GM19193 (cell line): ENCODE measurements around the gene IL26.

Experiments
- POLR2A ChIP-seq: IDR thresholded peaks from 4 replicates; pipeline ENCODE4 v1.6.1; 2011; ENCODE audit not compliant: insufficient read depth, insufficient read length; ENCODE audit errors: extremely low read depth

The IL26 gene

DNA sequence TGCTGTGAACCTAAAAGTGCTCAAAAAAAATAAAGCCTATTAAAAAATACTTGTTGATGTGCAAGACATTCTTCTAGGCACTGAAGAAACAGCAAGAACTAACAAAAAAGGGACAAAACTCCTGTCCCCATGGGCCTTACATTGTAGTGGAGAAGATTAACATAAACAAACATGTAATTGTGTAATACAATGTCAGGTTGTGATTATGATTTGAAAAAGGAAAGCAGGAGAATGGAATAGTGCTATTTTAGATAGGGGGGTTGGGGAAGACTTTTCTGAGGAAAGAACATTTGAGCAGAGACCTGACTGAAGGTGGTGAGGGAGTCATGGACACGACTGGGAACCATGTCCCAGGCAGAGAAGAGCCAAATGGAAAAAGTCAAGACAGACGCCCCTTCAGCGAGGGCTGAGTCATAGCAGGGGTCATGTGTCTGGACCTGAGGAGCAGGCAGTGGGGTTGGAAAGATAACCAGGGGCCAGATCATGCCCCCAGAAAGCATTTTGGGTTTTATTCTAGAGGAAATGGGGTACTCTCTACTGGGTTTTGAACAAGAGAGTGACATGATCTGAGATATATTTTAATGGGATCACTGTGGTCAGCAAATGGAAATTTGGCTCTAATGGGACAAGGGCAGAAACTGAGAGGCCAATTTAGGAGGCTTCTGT, 46.7 kb downstream of the IL26 start:
- TF ChIP-seq POLR2A, result no peak

DNA sequence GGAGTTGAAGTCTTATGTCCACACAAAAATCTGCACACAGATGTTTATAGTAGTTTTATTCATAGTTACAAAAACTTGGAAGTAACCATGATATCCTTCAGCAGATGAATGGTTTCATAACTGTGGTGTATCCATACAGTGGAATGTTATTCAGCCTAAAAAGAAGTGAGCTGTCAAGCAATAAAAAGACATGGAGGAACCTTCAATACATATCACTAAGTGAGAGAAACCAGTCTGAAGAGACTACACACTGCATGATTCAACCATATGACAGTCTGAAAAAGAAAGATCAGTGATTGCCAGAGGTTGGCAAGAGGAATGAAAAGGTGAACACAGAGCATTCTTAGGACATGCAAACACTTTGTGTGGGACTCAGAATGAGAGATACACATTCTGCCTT, 47.4 kb downstream of the IL26 start:
- no peak for TF ChIP-seq POLR2A

DNA sequence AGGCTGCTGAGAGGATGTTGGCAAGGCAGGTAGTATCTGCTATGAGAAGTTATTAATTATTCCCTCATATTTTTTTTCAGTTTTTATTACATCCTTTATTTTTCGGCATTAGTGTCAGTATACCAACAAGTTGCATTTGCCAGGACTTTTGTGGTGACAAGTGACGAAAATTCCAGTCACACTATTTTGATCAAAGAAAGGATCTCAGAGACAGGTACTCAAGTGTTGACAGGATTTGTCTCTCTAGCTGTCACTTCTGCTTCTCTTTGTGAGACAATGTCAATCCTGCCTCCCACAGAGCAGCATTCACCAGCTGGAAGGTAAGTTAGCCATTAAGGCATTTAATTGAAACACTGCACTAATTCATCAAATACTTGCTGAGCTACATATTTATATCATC, 48.0 kb downstream of the IL26 start:
- TF ChIP-seq POLR2A, result no peak

DNA sequence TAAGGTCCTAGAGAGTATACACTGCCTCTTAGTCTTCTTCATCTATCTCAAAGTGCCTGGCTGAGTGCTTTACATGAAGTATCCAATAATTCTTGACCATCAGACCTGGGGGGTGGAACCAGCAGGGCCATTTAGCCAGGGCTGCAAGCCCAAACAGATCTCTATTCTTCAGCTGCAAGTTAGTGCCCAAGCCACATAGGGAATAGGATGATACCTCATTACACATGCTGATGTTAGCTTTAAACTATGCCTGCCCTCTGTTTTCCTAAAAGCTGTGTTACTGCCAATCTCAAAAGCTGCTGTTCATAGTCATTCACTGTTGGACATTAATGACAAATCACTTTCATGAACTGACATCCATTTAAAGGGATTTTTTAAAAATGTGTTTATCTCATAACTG, 49.4 kb downstream of the IL26 start:
- no peak for TF ChIP-seq POLR2A

DNA sequence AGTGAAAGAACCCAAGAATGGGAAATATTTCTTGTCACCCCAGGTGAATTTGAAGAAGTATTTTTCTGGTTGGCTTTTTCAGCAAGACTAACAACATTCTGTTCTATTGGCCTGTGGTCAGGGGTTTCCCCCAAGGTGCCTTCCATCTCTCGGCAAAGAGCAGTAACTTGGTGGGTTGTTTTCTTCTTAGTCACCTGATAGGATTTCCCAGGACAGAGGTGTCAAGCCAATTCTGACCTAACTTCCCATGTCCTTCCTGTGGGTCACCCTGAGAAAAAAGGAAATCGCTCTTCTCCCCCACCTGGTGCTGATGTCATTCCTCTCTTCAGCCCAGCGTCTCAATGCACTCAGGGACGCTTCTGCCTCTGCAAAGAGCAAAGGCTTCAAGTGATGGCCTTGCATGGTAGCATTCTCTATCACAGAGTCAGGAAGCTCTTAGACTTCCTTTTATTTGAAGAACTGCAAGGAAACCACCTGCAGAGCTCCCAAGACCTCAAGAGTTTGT, 50.0 kb downstream of the IL26 start:
- no peak for TF ChIP-seq POLR2A

DNA sequence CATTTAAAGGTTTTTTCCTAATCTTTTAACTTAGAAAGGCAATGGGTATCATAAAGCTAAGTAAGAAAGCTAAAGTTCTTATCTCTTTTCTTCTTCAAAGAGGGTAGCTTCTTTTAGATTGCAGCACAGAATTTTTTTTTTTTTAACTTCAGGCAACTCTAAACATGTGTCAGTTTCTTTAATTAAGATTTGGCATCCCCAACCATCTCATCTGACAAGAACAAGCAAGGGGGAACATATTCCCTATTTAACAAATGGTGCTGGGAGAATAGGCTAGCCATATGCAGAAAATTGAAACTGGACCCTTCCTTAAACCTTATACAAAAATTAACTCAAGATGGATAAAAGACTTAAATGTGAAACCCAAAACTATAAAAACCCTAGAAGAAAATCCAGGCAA, 51.8 kb downstream of the IL26 start:
- no peak for TF ChIP-seq POLR2A

DNA sequence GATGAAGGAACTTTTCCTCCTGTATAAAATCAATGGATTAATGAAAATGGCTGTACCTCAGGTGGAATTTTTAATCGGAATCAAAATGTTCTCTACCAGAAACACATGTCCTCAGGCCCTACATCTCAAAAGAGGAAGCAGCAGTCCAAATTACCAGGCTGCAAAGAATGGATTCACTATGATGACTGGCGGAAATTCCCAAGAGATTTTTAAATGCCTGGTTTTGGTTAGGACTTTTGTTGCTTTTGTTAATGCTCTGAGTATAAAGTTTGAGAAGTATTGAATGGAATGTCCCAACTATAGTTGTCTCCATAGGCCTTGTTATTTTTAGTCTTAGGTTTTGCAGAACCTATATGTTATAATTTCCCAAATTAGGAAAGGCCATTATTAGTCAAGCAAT, 54.9 kb downstream of the IL26 start:
- no peak for TF ChIP-seq POLR2A

DNA sequence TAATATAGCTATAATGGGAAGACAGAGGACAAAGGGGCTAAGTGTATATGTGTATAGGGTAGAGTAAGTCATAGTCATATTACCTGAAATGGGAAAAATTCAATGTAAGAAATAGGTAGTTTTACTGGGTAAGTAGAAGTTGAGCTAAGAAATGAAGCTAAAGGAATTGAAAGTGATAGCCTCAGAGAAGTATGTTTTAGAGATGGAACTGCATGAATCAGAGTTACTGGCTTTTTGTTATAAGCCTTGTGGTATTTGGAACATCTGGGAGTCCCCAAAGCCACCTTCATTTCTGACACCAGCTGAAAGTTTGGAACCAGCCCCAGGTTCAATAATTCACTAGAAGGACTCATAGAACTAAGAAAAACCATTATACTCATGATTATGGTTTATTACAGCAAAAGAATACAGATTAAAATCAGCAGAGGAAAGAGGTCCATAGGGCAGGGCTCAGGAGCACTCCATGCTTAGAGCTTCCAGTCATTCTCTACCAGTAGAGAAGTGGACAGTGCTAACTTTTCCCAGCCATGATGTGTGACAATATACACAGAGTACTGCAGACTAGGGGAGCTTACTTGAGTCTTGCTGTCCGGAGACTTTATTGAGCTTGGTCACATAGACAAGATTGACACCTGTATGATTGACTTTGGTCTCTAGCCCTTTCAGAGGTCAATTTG, 56.3 kb downstream of the IL26 start:
- no peak for TF ChIP-seq POLR2A

DNA sequence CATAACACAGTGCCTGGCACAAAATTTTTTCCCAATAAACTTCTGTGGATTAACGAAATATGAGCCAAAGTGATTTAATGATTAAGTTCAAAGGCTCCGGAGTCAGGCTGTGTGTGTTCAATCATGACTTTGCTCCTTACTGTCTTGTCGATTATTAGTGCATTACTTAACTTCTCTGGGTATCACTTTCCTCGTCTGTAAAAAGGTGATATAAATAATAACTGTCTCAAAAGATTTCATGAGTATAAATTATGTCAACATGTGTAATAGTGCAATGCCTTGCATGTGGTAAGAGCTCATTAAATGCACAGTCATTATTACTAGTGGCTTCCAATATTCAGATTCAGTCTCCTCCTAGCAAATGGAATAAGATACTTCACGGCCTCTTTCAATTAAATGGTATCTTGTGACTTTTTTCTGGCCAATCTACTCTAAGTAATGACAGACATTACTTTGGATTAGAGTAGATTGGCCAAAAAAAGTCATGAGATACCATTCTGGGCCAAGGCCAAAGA, 59.2 kb downstream of the IL26 start:
- no peak for TF ChIP-seq POLR2A

DNA sequence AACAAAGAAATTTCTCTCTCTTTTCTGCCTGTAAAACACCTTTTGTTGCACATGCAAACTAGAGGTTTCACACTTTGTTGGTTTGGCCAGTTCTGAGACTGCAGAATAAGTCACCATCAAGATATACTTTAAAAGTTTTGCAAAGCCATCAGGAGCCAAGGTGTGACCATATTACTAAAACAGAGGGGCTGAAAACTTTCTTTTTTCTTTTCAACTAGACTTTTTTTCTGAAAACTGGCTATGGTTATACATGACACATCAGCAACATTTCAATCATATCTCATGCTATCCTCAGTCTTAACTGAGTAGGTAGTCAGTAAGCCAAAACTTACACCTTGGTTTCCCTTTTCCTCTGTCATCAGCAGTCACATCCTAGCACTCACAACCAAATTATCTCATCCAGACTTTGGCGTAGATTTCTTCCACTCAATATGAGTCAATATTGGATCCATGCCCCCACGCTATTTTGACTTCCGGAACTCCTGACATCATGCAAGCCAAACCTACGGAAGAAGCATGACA, 62.0 kb downstream of the IL26 start:
- TF ChIP-seq POLR2A, result no peak

DNA sequence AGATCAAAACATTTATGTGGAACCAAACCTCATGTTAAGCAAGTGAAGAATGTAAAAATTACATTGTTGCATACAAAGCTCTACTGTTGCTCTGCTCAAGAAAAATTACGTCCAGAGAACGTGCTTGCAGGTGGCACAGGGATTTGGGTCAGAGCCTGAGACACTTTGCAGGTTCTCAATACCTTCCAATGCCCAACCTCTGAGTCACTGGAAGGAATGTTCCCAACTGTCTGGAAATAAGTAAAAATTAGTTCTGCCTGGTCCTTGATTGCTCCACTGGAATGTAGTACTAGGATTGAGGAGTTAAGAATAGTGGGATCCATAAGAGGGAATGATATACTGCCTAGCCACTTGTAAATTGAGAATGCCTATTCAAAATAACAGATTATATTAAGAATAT, 63.2 kb downstream of the IL26 start:
- no peak for TF ChIP-seq POLR2A

DNA sequence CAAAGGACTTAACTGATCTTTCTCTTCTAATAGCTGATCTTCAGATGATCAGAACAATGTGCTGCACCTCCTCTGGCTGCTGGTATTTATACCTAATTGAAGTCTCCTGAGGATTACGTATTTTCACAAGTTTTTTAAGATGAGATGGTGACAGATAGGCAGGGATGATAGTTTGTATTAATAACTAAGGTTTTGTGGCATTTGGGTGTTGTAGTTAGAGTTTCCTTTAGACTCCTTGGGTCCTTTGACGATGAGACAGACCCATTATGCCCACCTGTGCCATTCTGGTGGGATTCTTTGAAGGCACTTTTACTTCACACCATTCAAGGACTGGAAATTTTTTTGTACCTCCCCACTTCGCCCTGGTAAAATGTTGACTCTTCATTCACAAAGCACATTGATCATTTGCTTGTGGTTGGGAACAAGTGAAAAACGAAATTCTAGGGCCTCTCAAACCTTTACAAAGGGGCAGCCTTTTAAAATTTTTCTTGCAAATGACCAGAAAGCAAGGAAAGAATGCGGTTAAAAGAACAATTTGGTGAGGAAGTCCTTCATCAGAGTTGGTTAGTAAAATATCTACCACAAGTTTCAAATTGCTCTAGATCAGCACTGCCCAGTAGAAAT, 65.8 kb downstream of the IL26 start, which contains the start of gene IFNG:
IFNG (minus strand) TSS at position 60 of the 624 bp plus-strand sequence. CDS start 125 bp downstream, outside the sequence.
- TF ChIP-seq POLR2A, result no peak

DNA sequence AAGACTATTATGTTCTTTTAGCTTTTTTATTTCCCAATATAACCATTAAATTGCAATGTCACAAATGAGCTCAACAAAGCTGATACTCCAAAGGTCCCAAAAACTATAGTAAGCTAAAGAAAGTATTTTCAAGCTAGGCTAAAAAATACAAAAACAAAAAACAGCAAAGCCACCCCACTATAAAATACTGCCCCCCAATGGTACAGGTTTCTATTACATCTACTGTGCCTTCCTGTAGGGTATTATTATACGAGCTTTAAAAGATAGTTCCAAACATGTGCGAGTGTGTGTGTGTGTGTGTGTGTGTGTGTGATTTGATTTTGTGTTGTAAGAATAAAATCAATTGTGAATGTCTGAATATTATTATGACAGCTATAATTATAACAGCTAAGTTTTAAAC, 67.2 kb downstream of the IL26 start:
- no peak for TF ChIP-seq POLR2A

DNA sequence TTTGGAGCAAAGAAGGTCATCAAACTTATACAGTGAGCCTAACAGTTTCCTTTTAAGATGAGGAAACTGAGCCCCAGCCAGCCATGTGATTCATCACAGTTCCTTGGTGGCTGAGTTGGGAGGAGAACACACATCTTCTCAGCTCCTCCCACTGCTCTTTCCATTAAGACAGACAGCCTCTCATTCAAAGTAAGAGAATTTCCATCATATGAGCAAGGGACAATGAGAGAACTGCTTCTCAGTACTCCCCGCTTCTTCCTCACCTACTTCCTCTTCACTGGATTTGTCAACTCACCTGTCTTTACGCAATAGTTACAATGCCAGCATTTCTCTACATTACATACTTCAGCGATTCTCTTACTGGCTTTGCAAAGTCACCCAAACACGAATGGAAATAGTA, 68.2 kb downstream of the IL26 start:
- TF ChIP-seq POLR2A, result no peak

DNA sequence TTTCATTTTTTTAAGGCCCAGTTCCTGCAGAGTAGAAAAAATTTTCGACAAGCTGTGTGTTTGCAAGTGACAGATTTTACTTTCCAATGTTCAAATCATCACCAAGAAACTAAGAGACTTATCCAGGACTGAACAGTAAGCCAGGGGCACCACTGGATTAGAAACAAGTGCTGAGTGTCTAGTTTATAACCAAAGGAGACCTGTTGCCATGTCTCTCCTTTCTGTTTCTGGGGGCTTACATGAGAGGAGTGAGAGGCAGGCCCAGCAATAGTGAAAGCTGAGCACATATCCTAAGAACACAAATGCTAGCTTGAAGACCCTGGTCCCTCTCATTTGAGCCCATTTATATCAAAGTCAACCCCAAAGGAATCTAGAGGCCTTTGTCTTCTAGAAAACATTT, 69.0 kb downstream of the IL26 start:
- no peak for TF ChIP-seq POLR2A
